ENCODE results near the gene PTPN3.

The PTPN3 gene

DNA sequence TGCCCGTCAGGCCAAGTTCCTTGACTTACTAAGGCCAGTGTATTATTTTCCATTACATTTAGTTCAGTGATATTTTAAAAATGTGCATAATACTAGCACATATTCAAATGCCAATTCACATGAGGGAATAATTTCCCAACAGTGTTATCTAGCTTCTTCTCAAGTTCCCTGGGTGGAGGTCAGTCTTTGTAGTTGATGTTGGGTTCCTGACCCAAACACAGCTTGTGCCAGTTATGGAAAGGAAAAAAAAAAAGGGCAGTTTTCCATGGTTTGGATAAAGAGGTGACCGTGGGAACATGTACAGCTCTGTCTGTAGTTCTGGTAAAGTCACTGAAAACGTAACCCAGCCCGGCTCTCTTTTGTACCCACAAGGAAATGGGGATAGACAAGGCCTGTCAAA, 11.5 kb upstream of the PTPN3 start:
- in situ Hi-C loops (cut with HindIII; ENCODE audit: low sequenced_read_pairs), result loop anchor here (10.0 kb wide), 1 partner anchor 65 kb away; no protein-coding TSS in a partner anchor

DNA sequence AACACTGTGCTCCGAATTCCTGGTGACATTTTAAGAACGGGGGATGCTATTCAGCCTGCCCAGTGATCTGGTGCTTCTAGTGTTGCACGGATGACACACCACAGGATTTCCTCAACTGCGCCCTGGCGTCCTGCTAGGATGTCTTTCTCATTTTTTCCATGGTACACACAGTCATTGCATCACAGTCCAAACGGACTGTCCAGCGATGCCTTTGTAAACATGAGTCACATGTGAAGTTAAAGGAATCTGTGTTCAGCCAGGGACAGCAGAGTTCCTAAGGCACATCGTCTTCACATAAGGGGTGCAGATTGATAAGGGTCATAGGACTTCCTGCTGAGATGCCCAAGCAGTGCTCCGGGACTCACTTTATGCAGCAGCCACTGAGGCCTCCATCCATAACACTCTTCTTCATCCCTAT, 9.3 kb upstream of the PTPN3 start:
- in situ Hi-C loops (cut with HindIII; ENCODE audit: low sequenced_read_pairs), result no loop called here

DNA sequence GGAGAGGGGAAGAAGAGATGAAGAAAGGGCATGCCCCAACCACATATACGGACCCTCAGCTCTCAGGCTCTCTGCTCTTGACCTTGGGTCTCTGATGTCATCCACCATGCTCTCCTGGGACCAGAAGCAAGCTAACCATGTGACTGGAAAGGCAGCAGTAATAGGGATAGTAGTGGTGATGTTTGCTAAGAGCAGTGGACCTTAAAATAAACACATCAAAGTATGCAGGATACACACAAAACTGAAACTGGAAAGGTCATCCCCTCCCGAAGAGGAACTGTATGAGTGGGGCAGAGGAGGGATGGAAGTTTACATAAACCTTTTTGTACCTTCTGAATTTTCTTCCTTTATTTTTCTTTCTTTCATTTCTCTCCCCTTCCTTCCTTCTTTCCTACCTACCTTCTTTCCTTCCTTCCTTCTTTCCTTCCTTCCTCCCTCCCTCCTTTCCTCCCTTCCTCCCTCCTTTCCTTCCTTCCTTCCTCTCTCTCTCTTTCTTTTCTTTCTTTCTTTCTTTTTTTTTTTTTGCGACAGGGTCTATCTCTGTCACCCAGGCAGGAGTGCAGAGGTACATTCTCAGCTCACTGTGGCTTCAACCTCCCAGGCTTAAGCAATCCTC, 8.1 kb upstream of the PTPN3 start:
- in situ Hi-C loops (cut with HindIII; ENCODE audit: low sequenced_read_pairs), result no loop called here

DNA sequence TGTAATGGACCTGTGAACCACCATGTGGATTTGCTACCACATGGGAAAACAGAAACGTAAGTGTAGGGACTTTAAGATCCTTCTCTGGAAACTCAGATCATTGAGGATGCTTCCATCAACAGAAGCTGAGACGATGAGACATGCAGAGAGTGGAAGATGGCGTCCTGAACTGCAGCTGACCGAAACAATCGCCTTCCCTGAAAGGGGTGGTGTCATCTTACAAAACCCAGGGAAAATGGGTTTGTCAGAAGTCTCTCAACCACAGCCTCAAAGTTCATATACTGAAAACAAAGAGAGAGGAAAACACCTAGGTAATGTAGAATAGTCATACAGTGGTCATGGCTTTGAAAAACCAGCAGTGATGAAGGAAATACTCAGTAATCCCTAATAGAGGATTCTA, 6.6 kb upstream of the PTPN3 start:
- in situ Hi-C loops (cut with HindIII; ENCODE audit: low sequenced_read_pairs), result no loop called here

DNA sequence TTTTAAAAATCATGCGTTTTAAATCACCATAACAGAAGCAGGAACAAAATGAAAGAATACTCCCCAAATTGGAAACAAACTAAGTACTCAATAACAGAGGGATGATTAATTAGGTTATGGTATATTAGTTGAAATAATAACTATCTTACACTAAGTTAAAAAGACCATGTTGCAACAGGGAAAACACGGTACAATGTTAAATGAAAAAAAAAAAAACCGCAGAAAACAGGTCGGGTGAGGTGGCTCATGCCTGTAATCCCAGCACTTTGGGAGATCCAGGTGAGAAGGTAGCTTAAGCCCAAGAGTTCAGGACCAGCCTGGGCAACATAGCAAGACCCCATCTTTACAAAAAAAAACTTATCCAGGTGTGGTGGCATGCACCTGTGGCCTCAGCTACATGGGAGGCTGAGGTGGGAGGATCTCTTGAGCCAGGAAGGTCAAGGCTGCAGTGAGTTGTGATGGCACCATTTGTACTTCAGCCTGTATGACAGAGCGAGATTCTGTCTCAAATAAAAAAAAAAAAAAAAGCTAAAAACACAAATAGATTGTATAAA, 2.4 kb upstream of the PTPN3 start:
- in situ Hi-C loops (cut with HindIII; ENCODE audit: low sequenced_read_pairs), result no loop called here

GRCh38 chr9:109499631-109500410, 1.7 kb upstream of the PTPN3 start:
- in situ Hi-C loops (cut with HindIII; ENCODE audit: low sequenced_read_pairs), result no loop called here

DNA sequence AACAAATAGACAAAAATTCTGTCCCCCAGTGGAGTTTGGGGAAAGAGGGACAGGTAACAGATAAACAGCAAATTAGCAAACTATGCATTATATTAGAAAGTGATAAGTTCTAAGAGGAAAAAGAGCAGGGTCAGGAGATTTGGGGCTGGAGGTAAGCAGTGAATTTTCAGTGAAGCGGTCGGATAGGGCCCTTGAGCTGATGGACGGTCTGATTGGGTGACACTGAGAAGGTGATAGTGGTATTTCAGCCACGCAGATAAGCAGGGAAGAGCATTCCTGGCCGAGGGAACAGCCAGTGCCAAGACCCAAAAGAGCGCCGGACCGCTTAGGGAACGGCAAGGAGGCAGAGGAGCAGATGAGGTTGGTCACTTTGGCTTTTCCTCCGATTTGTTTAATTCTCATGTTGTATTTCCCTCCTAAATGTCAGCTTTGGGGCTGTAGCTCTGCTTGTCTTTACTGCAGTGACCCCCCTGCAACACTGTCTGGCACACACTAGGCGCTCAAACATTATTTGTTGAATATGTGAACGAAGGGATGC, 1.1 kb upstream of the PTPN3 start:
- in situ Hi-C loops (cut with HindIII; ENCODE audit: low sequenced_read_pairs), result no loop called here

- in situ Hi-C loops (cut with HindIII; ENCODE audit: low sequenced_read_pairs), result no loop called here
Observed at GRCh38 chr9:109497226-109498153, 617 bp downstream of the PTPN3 start.

DNA sequence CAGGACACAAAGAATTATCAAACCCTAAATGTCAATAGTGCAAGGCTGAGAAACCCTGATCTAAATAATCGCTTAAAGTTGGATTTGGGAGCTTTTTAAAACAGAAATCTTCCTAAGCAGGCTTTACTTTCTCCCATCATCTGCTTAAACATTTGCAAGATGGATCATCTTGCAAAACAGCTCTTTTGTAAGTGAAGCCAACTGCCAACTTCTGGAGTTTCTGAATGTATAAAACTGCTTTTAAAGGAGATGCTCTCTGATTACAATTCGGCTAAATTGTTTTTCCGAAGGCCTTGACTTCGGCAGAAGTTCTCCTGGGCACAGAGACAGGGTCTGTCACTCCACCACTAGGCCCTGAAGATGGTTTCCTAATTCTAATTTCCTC, 1.3 kb downstream of the PTPN3 start:
- in situ Hi-C loops (cut with HindIII; ENCODE audit: low sequenced_read_pairs), result no loop called here

DNA sequence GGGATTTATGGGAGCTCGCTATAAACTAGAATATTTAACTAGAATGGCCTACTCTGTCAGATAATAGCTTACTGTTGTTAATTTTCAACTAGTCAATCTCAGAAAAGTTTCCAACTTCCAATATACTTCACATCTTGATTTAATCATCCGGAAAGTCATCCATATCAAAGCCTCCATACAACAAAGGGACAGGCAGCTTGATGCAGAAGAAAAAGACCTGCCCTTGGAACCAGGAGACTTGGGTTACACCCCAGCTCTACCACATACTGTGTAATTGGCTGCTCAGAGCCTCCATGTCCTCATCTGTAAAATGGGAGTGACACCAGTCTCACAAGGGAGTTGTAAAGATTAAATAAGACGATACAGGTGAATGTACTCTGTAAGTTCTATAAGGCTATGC, 1.9 kb downstream of the PTPN3 start:
- in situ Hi-C loops (cut with HindIII; ENCODE audit: low sequenced_read_pairs), result no loop called here

GRCh38 chr9:109493648-109494047, 4.5 kb downstream of the PTPN3 start:
- in situ Hi-C loops (cut with HindIII; ENCODE audit: low sequenced_read_pairs), result no loop called here

- in situ Hi-C loops (cut with HindIII; ENCODE audit: low sequenced_read_pairs), result no loop called here
Observed at GRCh38 chr9:109491590-109491989, 6.5 kb downstream of the PTPN3 start.

GRCh38 chr9:109488791-109489492, 9.2 kb downstream of the PTPN3 start:
- in situ Hi-C loops (cut with HindIII; ENCODE audit: low sequenced_read_pairs), result no loop called here

- in situ Hi-C loops (cut with HindIII; ENCODE audit: low sequenced_read_pairs), result no loop called here
Observed at GRCh38 chr9:109488351-109488750, 9.8 kb downstream of the PTPN3 start.

DNA sequence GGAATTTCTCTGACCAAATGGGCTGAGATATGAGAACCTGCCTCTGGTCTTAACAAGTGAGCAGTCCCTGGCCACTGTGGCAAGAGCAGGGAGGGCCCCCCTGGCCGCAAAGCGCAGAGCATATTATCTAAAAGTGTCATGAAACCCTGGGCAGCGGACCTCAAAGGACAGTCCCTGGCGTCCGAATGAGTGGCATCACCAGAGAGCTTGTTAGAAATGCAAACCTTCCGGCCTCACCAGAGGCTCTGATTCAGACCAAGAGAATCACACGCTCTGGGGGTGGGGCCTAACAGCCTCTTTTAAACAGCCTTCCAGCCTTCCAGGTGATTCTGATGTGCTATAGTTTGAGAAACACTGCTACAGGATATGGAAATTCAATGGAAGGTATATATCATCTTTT, 10.9 kb downstream of the PTPN3 start:
- in situ Hi-C loops (cut with HindIII; ENCODE audit: low sequenced_read_pairs), result no loop called here

DNA sequence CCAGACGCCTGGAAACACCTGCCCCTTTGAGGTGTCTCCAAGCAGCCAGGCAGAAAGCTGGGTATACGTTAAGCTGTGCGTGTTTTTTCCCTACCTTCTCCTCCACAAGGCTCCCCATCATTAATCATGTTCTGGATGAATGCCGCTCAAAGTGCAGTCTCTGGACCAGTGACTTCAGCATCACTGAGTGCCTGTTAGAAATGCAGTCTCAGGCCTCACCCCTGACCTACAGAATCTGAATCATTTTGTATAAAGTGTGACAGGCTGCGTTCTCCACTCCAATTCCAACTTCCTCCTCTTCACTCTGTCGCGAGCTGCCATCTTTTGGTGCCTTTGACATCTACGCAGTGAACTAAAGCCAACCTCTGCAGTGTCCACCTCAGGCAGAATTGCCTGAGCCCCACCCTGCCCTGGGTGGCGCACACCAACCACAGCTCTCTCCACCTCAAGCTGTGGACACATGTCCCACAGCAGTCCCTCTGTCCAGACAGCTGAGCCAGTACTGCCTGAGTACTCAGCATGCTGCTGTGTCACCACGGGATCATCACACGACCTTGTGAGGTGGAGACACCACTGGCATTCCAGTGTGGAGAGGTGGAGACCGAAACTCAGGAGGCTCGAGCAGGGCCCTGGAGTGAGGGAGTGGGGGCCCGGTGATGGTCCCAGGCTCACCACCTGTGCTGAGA, 14.2 kb downstream of the PTPN3 start:
- in situ Hi-C loops (cut with HindIII; ENCODE audit: low sequenced_read_pairs), result loop anchor here (5.0 kb wide), 1 partner anchor 62 kb away; no protein-coding TSS in a partner anchor

- in situ Hi-C loops (cut with HindIII; ENCODE audit: low sequenced_read_pairs), result loop anchor here (5.0 kb wide), 1 partner anchor 60 kb away; no protein-coding TSS in a partner anchor
Observed at GRCh38 chr9:109482391-109482916, 15.7 kb downstream of the PTPN3 start.

- in situ Hi-C loops (cut with HindIII; ENCODE audit: low sequenced_read_pairs), result loop anchor here (5.0 kb wide), 1 partner anchor 60 kb away; no protein-coding TSS in a partner anchor
Observed at GRCh38 chr9:109481856-109482255, 16.3 kb downstream of the PTPN3 start.

- in situ Hi-C loops (cut with HindIII; ENCODE audit: low sequenced_read_pairs), result loop anchor here (5.0 kb wide), 1 partner anchor 58 kb away; no protein-coding TSS in a partner anchor
Observed at GRCh38 chr9:109479822-109480221, 18.3 kb downstream of the PTPN3 start.
